Prostate gland (tissue), 2 donors: ENCODE measurements around the gene TPSD1.

Experiments used
- POLR2A ChIP-seq: fragments of 450-650 bp; IDR thresholded peaks from one replicate; pipeline ENCODE4 v1.6.1; 2016; ENCODE audit warnings: antibody characterized with exemption, mild to moderate bottlenecking
- TF ChIP-seq, protein P1 (sequence below), 4 experiments: fragments of 200-600 bp in 2 of 4; fragments of 450-650 bp in 2 of 4; sonication (generic) in 2 of 4; IDR thresholded peaks; 1 replicate in 3 of 4; 2 replicates in 1 of 4; pipeline ENCODE4 v1.5.1; 2016 to 2019; ENCODE audit warnings: antibody characterized with exemption in 4 of 4, mild to moderate bottlenecking in 2 of 4, moderate library complexity in 2 of 4

DNA sequence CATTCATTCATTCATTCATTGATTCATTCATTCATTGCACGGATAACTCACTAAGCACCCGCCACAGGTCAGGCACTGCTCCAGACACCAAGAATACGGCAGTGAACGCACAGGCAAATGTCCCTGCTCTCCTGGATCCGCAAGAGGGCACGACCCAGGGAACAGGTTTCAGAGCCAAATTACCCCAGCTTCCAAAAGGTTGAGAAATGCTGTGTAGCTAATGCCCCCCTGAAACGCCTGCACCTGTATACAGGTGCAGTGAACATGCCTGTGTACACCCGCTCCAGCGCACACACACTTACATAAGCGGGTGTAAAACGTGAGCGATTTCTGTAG lies 44.0 kb downstream of the TPSD1 start:
- no peak for TF ChIP-seq POLR2A
- TF ChIP-seq, protein P1, sequence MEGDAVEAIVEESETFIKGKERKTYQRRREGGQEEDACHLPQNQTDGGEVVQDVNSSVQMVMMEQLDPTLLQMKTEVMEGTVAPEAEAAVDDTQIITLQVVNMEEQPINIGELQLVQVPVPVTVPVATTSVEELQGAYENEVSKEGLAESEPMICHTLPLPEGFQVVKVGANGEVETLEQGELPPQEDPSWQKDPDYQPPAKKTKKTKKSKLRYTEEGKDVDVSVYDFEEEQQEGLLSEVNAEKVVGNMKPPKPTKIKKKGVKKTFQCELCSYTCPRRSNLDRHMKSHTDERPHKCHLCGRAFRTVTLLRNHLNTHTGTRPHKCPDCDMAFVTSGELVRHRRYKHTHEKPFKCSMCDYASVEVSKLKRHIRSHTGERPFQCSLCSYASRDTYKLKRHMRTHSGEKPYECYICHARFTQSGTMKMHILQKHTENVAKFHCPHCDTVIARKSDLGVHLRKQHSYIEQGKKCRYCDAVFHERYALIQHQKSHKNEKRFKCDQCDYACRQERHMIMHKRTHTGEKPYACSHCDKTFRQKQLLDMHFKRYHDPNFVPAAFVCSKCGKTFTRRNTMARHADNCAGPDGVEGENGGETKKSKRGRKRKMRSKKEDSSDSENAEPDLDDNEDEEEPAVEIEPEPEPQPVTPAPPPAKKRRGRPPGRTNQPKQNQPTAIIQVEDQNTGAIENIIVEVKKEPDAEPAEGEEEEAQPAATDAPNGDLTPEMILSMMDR (IDR thresholded peaks at IDR 0.05) = no peak
